H1 (cell line): ENCODE data around the gene TRIM5. TPM values are rescaled to one million over a fixed set of nuclear protein-coding genes. Genes with fewer than 3 reads are reported as not detected.

ENCODE experiments used
- CTCF ChIA-PET: fragments of 300-600 bp; sonication (Branson Sonifier 250); formaldehyde crosslinking; loops from one replicate; lab custom pipeline; 2021; ENCODE audit not compliant: partially characterized antibody; lab: Charles Lee
- POLR2A ChIA-PET: fragments of 300-600 bp; sonication (Branson Sonifier 250); formaldehyde crosslinking; loops from one replicate; lab custom pipeline; 2021; ENCODE audit warnings: inconsistent platforms; ENCODE audit not compliant: partially characterized antibody; lab: Charles Lee
- DNase-seq, 2 experiments: peaks; one replicate each; pipeline versions ENCODE4 v3.0.0 to v3.0.0-alpha.2; 2010 to 2022; ENCODE audit warnings: low spot score in 2 of 2, low read depth in 1 of 2, mixed read lengths in 1 of 2
- FAIRE-seq: peaks from 2 replicates; lab custom pipeline; 2011; peaks lifted over from hg19 to GRCh38; lab: Jason Lieb, UNC
- H2AFZ ChIP-seq: 2 replicates; pipeline ENCODE4 v1.8.1; 2012; ENCODE audit warnings: low read length, inconsistent platforms
- H2AK5ac ChIP-seq: 2 replicates; pipeline ENCODE4 v1.6.1; 2013; ENCODE audit warnings: low read depth, low read length
- H2BK120ac ChIP-seq: replicated peaks from 2 replicates; pipeline ENCODE3; 2013; ENCODE audit warnings: low read depth, low read length, inconsistent platforms
- H2BK12ac ChIP-seq: 2 replicates; pipeline ENCODE4 v1.6.1; 2013; ENCODE audit warnings: low read depth, low read length
- H2BK15ac ChIP-seq: 2 replicates; pipeline ENCODE4 v1.6.1; 2013; ENCODE audit warnings: low read length
- H2BK20ac ChIP-seq: 2 replicates; pipeline ENCODE4 v1.6.1; 2013; ENCODE audit warnings: low read length
- H2BK5ac ChIP-seq: 2 replicates; pipeline ENCODE4 v1.6.1; 2013; ENCODE audit warnings: low read depth, low read length
- H3K14ac ChIP-seq: 2 replicates; pipeline ENCODE4 v1.6.1; 2013; ENCODE audit warnings: inconsistent platforms; ENCODE audit not compliant: insufficient read length
- H3K18ac ChIP-seq: 2 replicates; pipeline ENCODE4 v1.6.1; 2013; ENCODE audit warnings: low read length; ENCODE audit errors: extremely low read depth
- H3K23ac ChIP-seq: 2 replicates; pipeline ENCODE4 v1.6.1; 2013; ENCODE audit warnings: inconsistent platforms; ENCODE audit not compliant: insufficient read length
- H3K23me2 ChIP-seq: 2 replicates; pipeline ENCODE4 v1.6.1; 2013; ENCODE audit warnings: low read depth, low read length
- H3K27ac ChIP-seq: 2 replicates; pipeline ENCODE4 v1.6.1; 2011; ENCODE audit warnings: low read depth, low read length, inconsistent platforms
- H3K27me3 ChIP-seq, 4 experiments: replicated peaks in 1 of 4; 1 replicate in 1 of 4; 2 replicates in 3 of 4; pipeline versions ENCODE4 v1.6.1 to v1.8.1; 2011 to 2013; ENCODE audit warnings: low read length in 3 of 4, mild to moderate bottlenecking in 3 of 4, inconsistent platforms in 2 of 4, mixed read lengths in 2 of 4, moderate library complexity in 1 of 4; ENCODE audit not compliant: control insufficient read depth in 3 of 4, insufficient read depth in 3 of 4; ENCODE audit errors: extremely low read depth in 1 of 4
- H3K36me3 ChIP-seq, 4 experiments: 2 replicates each; pipeline versions ENCODE4 v1.6.1 to v1.8.1; 2011 to 2013; ENCODE audit warnings: mild to moderate bottlenecking in 4 of 4, low read length in 3 of 4, moderate library complexity in 2 of 4, control low read depth in 1 of 4, inconsistent platforms in 1 of 4; ENCODE audit not compliant: insufficient read depth in 4 of 4, control insufficient read depth in 2 of 4
- H3K4ac ChIP-seq: replicated peaks from 2 replicates; pipeline ENCODE3; 2013; ENCODE audit warnings: low read length, low read depth, mixed read lengths, inconsistent platforms; ENCODE audit not compliant: insufficient read length
- H3K4me1 ChIP-seq, 4 experiments: replicated peaks in 1 of 4; 1 replicate in 1 of 4; 2 replicates in 3 of 4; pipeline versions ENCODE4 v1.6.1 to v1.8.1; 2011 to 2013; ENCODE audit warnings: low read length in 3 of 4, inconsistent platforms in 2 of 4, mixed read lengths in 1 of 4; ENCODE audit not compliant: insufficient read depth in 4 of 4, control insufficient read depth in 3 of 4
- H3K4me2 ChIP-seq, 2 experiments: 2 replicates each; pipeline versions ENCODE4 v1.6.1 to v1.8.1; 2011 to 2013; ENCODE audit warnings: low read depth in 2 of 2, low read length in 2 of 2, control low read depth in 1 of 2, inconsistent platforms in 1 of 2, mild to moderate bottlenecking in 1 of 2; ENCODE audit not compliant: insufficient read depth in 1 of 2
- H3K4me3 ChIP-seq, 4 experiments: fragments of 200-600, 300-600 bp in 1 of 4; sonication (generic), shearing (Covaris generic), sonication (Bioruptor Twin) in 1 of 4; 2 replicates each; pipeline versions ENCODE4 v1.5.1 to v1.8.1; 2011 to 2016; ENCODE audit warnings: low read length in 4 of 4, low read depth in 3 of 4, control low read depth in 2 of 4, inconsistent platforms in 2 of 4, mild to moderate bottlenecking in 2 of 4, mixed read lengths in 1 of 4, moderate library complexity in 1 of 4; ENCODE audit not compliant: insufficient read depth in 2 of 4; ENCODE audit errors: extremely low read depth in 1 of 4
- H3K56ac ChIP-seq: replicated peaks from 2 replicates; pipeline ENCODE3; 2013; ENCODE audit warnings: low read depth, mild to moderate bottlenecking, mixed read lengths, low read length, inconsistent platforms; ENCODE audit not compliant: insufficient read length
- H3K79me1 ChIP-seq: 2 replicates; pipeline ENCODE4 v1.6.1; 2013; ENCODE audit warnings: low read depth, low read length, control low read depth
- H3K79me2 ChIP-seq, 2 experiments: 2 replicates each; pipeline versions ENCODE4 v1.6.1 to v1.8.1; 2012 to 2013; ENCODE audit warnings: low read length in 2 of 2, mild to moderate bottlenecking in 2 of 2, inconsistent platforms in 1 of 2; ENCODE audit not compliant: insufficient read depth in 2 of 2, control insufficient read depth in 1 of 2
- H3K9ac ChIP-seq, 4 experiments: replicated peaks in 1 of 4; 1 replicate in 1 of 4; 2 replicates in 3 of 4; pipeline versions ENCODE4 v1.6.1 to v1.8.1; 2011 to 2013; ENCODE audit warnings: low read depth in 3 of 4, low read length in 3 of 4, control low read depth in 2 of 4, mild to moderate bottlenecking in 2 of 4, moderate library complexity in 2 of 4, inconsistent platforms in 1 of 4; ENCODE audit errors: extremely low read depth in 1 of 4
- H3K9me3 ChIP-seq, 2 experiments: 2 replicates each; pipeline versions ENCODE4 v1.6.1 to v1.8.1; 2012 to 2013; ENCODE audit warnings: mild to moderate bottlenecking in 2 of 2, moderate library complexity in 2 of 2, control low read depth in 1 of 2, inconsistent platforms in 1 of 2, low read depth in 1 of 2, low read length in 1 of 2, mixed read lengths in 1 of 2; ENCODE audit not compliant: insufficient read depth in 2 of 2
- H4K20me1 ChIP-seq, 2 experiments: replicated peaks in 1 of 2; 2 replicates each; pipeline versions ENCODE3 to v1.8.1; 2011 to 2013; ENCODE audit warnings: inconsistent platforms in 2 of 2, low read length in 2 of 2, mild to moderate bottlenecking in 1 of 2; ENCODE audit not compliant: insufficient read depth in 2 of 2, control insufficient read depth in 1 of 2
- H4K5ac ChIP-seq: 2 replicates; pipeline ENCODE4 v1.6.1; 2013; ENCODE audit warnings: low read length, low read depth, mixed read lengths, inconsistent platforms; ENCODE audit not compliant: insufficient read length
- H4K8ac ChIP-seq: 2 replicates; pipeline ENCODE4 v1.8.0; 2013; ENCODE audit warnings: mild to moderate bottlenecking, moderate library complexity, low read length, inconsistent platforms; ENCODE audit not compliant: insufficient read depth; ENCODE audit errors: extremely low read depth
- H4K91ac ChIP-seq: replicated peaks from 2 replicates; pipeline ENCODE3; 2013; ENCODE audit warnings: low read length, mixed read lengths, inconsistent platforms; ENCODE audit not compliant: insufficient read length
- MAFK ChIP-seq: IDR thresholded peaks from 2 replicates; pipeline ENCODE4 v1.6.1; 2012; ENCODE audit warnings: low read depth, mild to moderate bottlenecking, improper control_type of control experiment, low read length
- POLR2AphosphoS5 ChIP-seq: IDR thresholded peaks from 2 replicates; pipeline ENCODE4 v1.6.1; 2011; ENCODE audit warnings: low read depth, low read length
- POU5F1 ChIP-seq: IDR thresholded peaks from 2 replicates; pipeline ENCODE4 v1.6.1; 2011; ENCODE audit warnings: low read depth, mild to moderate bottlenecking, low read length, moderate library complexity
- SUZ12 ChIP-seq: fragments of 200-600 bp; sonication (generic); IDR thresholded peaks from 2 replicates; pipeline ENCODE4 v1.6.1; 2012; ENCODE audit warnings: mild to moderate bottlenecking, inconsistent platforms, low read length, moderate library complexity, mixed read lengths
- WGBS, 2 experiments: shearing (Covaris generic) in 1 of 2; methylation state at CpG; one replicate each; pipeline versions ENCODE4 v1.1.6 to v1.1.7; 2013 to 2015; ENCODE audit warnings: low lambda C conversion rate in 2 of 2, mixed read lengths in 2 of 2, inconsistent platforms in 1 of 2, low coverage in 1 of 2, missing lambda C conversion rate in 1 of 2; ENCODE audit not compliant: insufficient replicate concordance in 2 of 2, insufficient coverage in 1 of 2, insufficient read length in 1 of 2; ENCODE audit errors: extremely low coverage in 1 of 2, missing lambda C conversion rate in 1 of 2; 5-methylcytosine and 5-hydroxymethylcytosine counted together
- polyA plus RNA-seq, 7 experiments: library from polyadenylated mRNA; depleted of rRNA in 3 of 7; stranded (reverse) in 5 of 7; unstranded in 2 of 7; fragments of >200 nt in 5 of 7; fragments of 200-250 nt in 2 of 7; gene quantifications; 1 replicate in 5 of 7; 2 replicates in 1 of 7; 4 replicates in 1 of 7; pipeline versions ENCODE4 v1.2.1 to v1.2.3, GENCODE V29; 2011 to 2013; ENCODE audit warnings: missing spikeins in 2 of 7, mixed read lengths in 2 of 7
- total RNA-seq: library from RNA; stranded (reverse); fragmentation: NEBNext Ultra II Directional; extraction: Animal tissue kit (Norgen Biotek cat#: 25700); gene quantifications from 2 replicates; pipeline ENCODE4 v1.2.1, GENCODE V29; 2021
- TF ChIP-seq, protein P1 (sequence below): IDR thresholded peaks from 2 replicates; pipeline ENCODE4 v1.6.1; 2011; ENCODE audit warnings: low read length, improper control_type of control experiment

Gene TRIM5
- total and polyA plus RNA-seq, 2 of the 8 experiments (the other 6 are each of a cell fraction or from before 2014, with no cell fraction given): 23.5 to 35.5 TPM

DNA sequence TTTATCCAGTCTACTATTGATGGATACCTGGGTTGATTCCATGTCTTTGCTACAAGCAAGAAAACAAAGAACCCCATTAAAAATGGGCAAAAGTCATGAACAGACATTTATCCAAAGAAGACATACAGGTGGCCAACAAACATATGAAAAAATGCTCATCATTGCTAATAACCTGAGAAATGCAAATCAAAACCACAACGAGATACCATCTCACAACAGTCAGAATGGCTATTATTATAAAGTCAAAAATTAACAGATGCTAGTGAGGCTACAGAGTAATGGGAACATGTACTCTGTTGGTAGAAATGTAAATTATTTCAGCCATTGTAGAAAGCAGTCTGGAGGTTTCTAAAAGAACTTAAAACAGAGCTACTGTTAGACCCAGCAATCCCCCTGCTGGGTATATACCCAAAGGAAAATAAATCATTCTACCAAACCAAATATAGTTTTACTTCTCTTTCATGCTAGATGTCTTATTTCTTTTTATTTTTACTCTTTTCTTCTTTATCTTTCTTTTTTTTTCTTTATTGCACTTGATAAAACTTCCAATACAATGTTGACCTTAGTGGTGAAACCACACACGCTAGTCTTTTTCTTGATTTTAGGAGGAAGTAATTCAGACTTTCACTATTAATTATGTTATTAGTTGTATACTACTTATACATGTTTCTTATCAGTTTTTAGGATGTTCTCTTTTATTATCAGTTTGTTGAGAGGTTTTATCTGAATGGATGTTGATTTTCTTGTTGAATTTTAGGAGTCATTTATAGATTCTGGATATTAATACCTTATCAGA is 19.1 kb upstream of the TRIM5 start:
- no peaks in the 10 kb centered on the region for H3K27me3 ChIP-seq
- H4K5ac ChIP-seq: no peak overlapping the region
- H3K4me1 ChIP-seq: no peaks in the 10 kb centered on the region
- no peak overlapping the region for H3K4ac ChIP-seq
- H3K4me3 ChIP-seq: no peak overlapping the region
- no peaks in the 10 kb centered on the region; a peak in 1 of 4 replicates for H3K79me2 ChIP-seq
- CTCF ChIA-PET: no interaction called here
- no peak overlapping the region for H4K8ac ChIP-seq
- H3K9me3 ChIP-seq: no peaks in the 10 kb centered on the region
- no peaks in the 10 kb centered on the region; the same call in 1 of the 2 replicates for H3K23me2 ChIP-seq
- no peak overlapping the region for H3K27ac ChIP-seq
- H2BK20ac ChIP-seq: no peak overlapping the region
- H3K79me1 ChIP-seq: no peaks in the 10 kb centered on the region
- H3K36me3 ChIP-seq: peaks cover 2 to 56% (median 31%) of the 10 kb centered on the region in 4 experiments; a peak in 7 of 8 replicates
- no peak for TF ChIP-seq SUZ12
- no peak for TF ChIP-seq POLR2AphosphoS5
- no peak for TF ChIP-seq MAFK
- TF ChIP-seq, protein P1, sequence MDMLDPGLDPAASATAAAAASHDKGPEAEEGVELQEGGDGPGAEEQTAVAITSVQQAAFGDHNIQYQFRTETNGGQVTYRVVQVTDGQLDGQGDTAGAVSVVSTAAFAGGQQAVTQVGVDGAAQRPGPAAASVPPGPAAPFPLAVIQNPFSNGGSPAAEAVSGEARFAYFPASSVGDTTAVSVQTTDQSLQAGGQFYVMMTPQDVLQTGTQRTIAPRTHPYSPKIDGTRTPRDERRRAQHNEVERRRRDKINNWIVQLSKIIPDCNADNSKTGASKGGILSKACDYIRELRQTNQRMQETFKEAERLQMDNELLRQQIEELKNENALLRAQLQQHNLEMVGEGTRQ: no peak
- TF ChIP-seq POU5F1: no peak
- no peak for FAIRE-seq
- H4K91ac ChIP-seq: no peak overlapping the region
- 90% methylated on average over 2 of the region's 2 CpGs; no CpG with 5 or more reads in 1 of the 2 experiments for WGBS, 2 experiments
- no peak overlapping the region for H2BK12ac ChIP-seq
- H3K14ac ChIP-seq: no peak overlapping the region
- H3K56ac ChIP-seq: no peak overlapping the region
- H3K4me2 ChIP-seq: no peak overlapping the region
- H2BK120ac ChIP-seq: no peak overlapping the region
- no peak overlapping the region for H2BK15ac ChIP-seq
- no peak overlapping the region for H2AFZ ChIP-seq
- no peak overlapping the region for H2AK5ac ChIP-seq
- H3K18ac ChIP-seq: no peak overlapping the region
- POLR2A ChIA-PET: interaction anchor here (1.0 kb wide), 1 partner anchor 14 kb away, joined by 3 read pairs; the partner anchor contains the start of gene TRIM22
- H2BK5ac ChIP-seq: no peak overlapping the region
- no peak for DNase-seq
- no peaks in the 10 kb centered on the region for H4K20me1 ChIP-seq
- no peak overlapping the region for H3K23ac ChIP-seq
- no peak overlapping the region for H3K9ac ChIP-seq
